SU-DHL-6 (cell line): Measurements from ENCODE around the gene TMTC1.

Experiments used
- CTCF ChIP-seq: fragments of 200-600 bp; sonication (generic); IDR thresholded peaks from one replicate; pipeline ENCODE4 v1.5.1; 2017; ENCODE audit warnings: antibody characterized with exemption, mild to moderate bottlenecking, low read length, moderate library complexity; ENCODE audit not compliant: insufficient read depth, poor library complexity, severe bottlenecking
- EZH2phosphoT487 ChIP-seq: fragments of 200-600 bp; sonication (generic), shearing (Covaris generic); conservative IDR thresholded peaks from 2 replicates; pipeline ENCODE4 v1.6.1; 2018; ENCODE audit warnings: mild to moderate bottlenecking, antibody characterized with exemption, low read length, moderate library complexity, mixed read lengths

- TF ChIP-seq CTCF (no peak), EZH2phosphoT487 (no peak)
These were observed 143.0 kb downstream of the TMTC1 start for GRCh38 chr12:29640589-29641345.
